Inflammatory macrophage treated with lipopolysaccharide for 1 hour (primary cell): Measurements from ENCODE around the gene OR6B1.
"Not testable (repeated sequence)": the region's sequence is repeated elsewhere in the genome, so short reads cannot be mapped to it uniquely, and the experiment has no call there.

Source experiments
- DNase-seq, 2 donors: peaks; one replicate each; pipeline ENCODE4 v3.0.0-alpha.2; 2020 to 2022

OR6B1 gene

DNA sequence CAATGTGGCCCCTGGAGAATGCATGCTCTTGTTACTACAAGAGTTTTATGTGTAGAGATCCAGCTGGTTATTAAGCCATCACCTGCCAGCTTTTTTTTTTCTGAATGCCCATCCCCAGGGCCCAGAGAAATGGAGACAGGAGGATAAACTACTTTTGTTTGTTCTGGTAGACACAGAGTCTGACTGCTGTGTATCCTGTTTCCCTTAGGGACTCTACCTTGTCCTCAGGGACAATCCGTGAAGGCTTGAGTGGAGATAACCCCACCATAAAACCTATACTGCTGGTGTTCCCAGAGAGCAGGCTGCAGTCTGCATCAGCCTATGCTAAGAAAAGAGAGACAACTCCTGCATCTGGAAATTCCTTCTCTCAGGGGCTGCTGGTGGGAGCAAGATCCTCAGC is 48.5 kb downstream of the OR6B1 start, which contains the start of gene OR2A5:
Gene OR2A5 (plus strand): TSS at position 301 of the 400 bp plus-strand sequence. CDS start 1,454 bp downstream, outside the sequence.
- no peak for DNase-seq

DNA sequence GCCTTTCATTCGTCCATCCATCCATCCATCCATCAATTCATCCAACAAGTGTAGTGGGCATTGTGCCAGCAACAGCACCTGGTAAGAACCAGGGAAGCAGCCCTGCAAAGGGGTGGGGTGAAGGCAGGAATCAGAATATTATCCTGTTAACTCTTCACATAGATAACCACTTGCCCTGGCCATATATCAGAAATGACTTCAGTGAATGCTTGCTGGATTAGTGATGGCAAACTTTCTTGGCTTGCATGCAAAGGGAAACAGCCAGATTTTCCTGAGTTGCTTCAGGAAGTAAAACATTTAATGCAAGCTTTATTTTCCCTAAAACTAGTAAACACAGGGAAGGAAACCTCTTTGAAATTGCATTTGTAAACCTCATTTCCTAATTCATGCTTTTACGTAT is 49.4 kb downstream of the OR6B1 start:
- no peak for DNase-seq

DNA sequence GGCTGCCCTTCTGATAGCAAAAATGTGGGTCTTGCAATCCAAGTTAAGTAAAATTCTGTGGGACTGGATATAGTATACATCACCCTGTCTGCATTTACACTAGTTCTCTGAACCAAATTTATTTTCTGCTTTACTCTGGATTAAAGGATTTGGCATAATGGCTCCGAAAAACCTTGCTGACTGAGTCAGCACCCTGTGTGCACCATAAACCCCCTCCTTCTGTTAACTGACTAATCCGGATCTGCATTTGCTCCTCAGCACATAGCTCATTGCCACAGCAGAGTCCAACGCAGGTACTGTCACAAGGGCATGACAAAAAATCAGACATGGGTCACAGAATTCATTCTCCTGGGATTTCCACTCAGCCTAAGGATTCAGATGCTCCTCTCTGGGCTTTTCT is 50.0 kb downstream of the OR6B1 start:
- no peak for DNase-seq

DNA sequence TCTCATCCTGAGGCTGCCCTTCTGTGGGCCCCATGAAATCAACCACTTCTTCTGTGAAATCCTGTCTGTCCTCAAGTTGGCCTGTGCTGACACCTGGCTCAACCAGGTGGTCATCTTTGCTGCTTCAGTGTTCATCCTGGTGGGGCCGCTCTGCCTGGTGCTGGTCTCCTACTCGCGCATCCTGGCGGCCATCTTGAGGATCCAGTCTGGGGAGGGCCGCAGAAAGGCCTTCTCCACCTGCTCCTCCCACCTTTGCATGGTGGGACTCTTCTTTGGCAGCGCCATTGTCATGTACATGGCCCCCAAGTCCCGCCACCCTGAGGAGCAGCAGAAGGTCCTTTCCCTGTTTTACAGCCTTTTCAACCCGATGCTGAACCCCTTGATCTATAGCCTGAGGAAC is 50.8 kb downstream of the OR6B1 start:
- DNase-seq: not testable (repeated sequence)

DNA sequence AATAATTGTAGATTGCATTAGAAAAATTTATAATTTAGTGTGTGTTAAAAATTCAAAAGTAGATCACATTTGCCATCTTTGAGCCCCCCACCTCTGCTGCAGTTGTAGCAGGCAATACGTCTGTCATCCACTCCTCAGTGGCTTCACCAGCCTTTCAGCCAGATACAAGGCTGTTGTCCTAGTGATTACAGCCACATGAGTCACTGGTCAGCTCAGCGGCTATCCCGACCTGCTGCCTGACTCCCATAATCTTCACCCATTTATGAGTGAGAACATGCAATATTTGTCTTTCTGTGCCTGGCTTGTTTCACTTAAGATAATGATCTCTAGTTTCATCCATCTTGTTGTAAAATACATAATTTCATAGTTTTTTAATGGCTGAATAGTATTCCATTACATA is 57.8 kb downstream of the OR6B1 start:
- DNase-seq: no peak
